HG02798 (cell line): Measurements from ENCODE around the gene RABL6.
A peak's percentile ranks its signal among the peaks of the same experiment; 100 is the strongest.
"Not testable (repeated sequence)": the region's sequence is repeated elsewhere in the genome, so short reads cannot be mapped to it uniquely, and the experiment has no call there.

ENCODE experiments used
- ATAC-seq: cut with Tn5 transposase; IDR thresholded peaks from one replicate; pipeline ENCODE4 v1.9.1; 2021; ENCODE audit warnings: mild to moderate bottlenecking; ENCODE audit not compliant: unreplicated experiment, poor library complexity

Gene RABL6

DNA sequence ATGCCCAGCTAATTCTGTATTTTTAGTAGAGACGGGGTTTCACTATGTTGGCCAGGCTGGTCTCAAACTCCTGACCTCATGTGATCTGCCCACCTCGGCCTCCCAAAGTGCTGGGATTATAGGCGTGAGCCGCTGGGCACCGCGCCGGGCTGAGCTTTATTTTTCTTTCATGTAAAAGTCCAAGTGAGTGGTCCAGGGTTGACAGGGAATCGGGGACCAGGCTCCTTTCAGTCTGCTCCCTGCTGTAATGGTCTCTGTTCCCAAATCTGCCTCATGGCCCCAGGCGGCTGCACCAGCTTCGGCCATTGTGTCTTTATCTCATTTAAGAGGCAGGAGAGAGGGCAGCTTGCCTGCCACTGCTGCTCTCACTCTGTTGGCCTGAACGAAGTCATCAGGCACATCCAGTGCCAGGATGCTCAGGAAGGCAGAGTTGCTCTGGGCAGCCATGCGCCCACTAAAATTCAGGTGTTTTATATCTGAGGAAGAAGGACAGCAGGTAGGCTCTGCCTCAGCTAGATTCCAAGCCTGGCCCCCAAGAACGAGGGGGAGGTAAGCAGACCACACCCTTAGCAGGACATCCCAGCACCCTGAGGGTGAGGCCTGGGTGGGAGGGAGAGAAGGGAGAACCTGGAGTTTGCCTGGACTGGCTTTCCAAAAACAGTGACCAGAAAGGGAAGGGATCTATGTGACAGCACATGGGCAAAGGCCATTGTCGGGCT is 13.3 kb upstream of the RABL6 start:
- no peak for ATAC-seq

DNA sequence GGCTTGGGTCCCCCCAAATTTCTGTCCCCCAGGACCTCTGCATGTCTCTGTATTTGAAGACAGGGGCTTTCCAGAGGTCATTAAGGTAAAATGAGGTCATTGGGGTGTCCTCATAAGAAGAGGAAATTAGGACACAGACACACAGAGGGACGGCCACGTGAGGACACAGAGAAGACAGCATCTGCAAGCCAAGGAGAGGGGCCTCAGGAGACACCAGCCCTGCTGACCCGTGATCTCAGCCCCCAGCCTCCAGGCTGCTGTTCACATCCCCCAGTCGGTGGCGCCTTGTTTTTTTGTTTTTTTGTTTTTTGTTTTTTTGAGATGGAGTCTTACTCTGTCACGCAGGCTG is 12.8 kb upstream of the RABL6 start:
- no peak for ATAC-seq

DNA sequence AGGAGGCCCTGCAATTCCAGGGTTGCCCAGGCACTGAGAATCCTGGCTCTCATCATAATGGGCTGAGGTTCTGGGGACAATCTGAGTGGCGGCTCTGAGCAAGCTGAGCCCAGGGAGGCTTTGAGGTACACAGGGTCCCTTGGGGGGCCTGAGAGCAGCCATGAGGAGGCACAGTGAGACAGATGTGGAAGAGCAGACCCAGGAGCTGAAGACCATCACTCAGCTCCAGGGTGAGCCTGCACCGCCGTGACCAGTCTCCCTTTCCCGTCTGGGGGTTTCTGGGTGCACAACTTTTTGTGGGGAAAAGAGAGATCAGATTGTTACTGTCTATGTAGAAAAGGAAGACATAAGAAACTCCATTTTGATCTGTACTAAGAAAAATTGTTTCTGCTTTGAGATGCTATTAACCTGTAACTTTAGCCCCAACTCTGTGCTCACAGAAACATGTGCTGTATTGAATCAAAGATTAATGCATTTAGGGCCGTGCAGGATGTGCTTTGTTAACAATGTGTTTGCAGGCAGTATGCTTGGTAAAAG is 11.4 kb upstream of the RABL6 start, which contains the start of gene CCDC183:
CCDC183 (plus strand) TSS at position 101 of the 537 bp plus-strand sequence; CDS start at position 161, 60 bp downstream.
- ATAC-seq = no peak

DNA sequence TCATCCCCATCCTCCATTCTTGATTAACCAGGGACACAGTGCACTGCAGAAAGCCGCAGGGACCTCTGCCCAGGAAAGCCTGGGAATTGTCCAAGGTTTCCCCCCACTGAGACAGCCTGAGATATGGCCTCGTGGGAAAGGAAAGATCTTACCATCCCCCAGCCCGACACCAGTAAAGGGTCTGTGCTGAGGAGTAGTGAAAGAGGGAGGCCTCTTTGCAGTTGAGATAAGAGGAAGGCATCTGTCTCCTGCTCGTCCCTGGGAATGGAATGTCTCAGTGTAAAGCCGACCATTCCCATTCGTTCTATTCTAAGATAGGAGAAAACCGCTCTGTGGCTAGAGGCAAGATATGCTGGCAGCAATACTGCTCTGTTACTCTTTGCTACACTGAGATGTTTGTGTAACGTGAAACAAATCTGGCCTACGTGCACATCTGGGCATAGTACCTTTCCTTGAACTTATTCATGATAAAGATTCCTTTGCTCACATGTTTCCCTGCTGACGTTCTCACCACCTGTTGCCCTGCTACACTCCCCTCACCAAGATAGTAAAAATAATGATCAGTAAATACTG is 10.9 kb upstream of the RABL6 start:
- ATAC-seq = not testable (repeated sequence)

DNA sequence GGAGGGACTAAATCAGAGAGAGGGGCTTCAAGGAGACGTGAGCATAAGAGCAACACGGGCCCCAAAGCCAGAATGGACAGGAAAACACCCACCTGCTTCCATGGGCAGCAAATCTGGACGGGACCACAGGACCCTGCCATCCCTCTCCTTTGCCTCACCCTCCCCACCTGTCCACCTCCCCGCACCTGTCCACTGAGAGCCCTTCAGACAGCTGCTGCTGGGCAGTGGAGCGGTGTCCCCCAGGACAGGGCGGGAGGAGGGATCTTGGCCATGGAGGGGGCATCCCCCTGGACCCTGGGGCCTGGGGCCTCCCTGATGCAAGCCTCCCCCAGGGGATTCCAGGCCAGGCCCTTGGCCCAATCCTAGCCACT is 9.1 kb upstream of the RABL6 start:
- no peak for ATAC-seq

DNA sequence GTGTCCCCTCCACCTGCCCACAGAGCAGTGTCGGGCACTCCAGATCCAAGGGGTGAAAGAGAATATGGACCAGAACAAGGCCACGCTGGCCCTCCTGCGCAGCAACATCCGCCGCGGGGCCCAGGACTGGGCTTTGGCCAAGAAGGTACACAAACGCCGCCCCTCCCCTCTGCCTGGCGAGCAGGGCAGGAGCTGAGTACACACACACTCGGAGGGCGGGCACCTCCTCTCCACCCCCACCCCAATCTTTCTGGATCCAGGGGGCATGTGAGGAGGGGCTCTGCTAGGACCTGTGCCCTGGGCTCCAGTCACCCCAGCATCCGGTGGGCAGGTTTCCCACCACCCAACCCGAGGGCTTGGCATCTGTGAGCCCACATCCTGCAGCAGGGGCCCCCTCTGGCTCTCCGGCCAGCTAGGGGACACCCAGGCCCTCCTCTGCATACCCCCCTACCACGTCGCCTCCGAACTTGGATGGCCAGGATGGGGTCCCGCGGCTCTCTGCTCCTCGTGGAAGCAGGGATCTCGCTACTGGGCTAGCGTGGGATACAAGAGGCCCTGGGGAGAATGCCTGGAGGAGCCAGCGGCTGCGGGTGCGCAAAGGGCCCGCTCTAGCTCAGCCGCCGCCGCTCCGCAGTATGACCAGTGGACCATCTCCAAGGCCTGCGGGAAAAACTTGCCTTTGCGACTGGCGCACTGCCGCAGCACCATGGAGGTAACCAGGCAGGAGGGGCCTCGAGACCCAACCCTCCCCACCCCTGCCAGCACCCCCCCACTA is 8.5 kb upstream of the RABL6 start:
- ATAC-seq = no peak

DNA sequence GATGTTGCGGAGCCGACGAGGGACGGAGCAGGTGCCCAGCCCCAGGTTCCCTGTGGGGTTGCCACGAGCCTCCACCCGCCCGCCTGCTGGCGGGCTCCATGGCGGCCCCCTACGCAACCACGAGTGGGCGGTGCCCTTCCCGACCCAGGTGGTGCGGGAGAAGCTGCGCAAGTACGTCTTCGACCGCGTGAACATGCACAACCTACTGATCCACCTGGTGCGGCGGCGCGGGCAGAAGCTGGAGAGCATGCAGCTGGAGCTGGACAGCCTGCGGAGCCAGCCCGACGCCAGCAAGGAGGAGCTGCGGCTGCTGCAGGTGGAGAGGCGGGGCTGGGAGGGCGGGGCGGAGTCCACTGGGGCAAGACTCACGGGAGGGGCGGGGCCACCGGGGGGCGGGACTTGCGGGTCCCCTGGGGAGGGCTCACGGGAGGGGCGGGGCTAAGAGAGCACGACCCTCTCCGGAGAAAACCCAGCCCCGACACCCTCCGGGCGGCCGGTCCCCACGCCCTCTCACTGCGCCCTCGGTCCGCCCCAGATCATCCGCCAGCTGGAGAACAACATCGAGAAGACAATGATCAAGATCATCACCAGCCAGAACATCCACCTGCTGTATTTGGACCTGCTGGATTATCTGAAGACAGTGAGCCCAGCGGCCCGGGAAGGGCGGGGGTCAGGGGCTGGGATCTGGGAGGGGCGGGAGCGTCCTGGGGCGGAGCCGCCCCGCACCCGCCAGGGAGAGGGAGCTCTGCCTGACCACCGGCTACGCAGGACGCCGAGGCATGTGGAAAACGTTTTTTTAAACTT is 7.7 kb upstream of the RABL6 start:
- peak; percentile 58 for ATAC-seq

DNA sequence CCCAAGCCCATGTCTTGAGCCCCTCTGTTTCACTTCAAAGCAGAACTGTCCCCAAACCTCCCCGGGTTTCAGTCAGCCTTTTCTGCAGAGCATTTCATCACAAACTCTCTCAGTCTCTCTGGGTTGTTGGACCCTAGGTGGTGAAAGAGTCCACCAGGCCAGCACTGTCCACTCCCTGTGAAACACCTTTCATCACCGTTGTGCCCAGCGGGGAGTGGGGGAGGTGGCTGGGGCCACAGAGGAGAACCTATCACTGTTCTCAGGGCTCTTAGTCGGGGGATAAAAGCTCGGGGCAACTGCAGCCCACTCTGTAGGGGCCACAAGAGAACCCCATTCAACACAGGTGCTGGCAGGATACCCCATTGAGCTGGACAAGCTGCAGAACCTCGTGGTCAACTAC is 5.4 kb upstream of the RABL6 start:
- no peak for ATAC-seq

DNA sequence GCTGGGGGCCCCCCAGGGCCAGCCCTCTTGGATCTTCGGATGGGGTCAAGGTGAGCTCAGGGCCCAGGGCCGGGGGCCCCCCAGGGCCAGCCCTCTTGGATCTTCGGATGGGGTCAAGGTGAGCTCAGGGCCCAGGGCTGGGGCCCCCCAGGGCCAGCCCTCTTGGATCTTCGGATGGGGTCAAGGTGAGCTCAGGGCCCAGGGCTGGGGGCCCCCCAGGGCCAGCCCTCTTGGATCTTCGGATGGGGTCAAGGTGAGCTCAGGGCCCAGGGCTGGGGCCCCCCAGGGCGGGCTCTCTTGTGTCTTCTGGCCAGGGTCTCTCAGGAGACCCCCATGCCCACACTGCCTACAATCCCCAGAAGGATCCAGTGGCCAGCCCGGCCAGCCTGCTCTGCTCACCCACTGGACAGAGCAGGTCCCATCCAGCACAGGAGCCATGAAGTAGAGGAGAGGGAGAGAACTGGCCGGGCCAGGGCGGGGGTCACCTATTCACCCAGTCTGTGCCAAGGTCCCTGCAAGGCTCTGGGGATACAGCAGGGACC is 4.7 kb upstream of the RABL6 start:
- ATAC-seq = not testable (repeated sequence)

DNA sequence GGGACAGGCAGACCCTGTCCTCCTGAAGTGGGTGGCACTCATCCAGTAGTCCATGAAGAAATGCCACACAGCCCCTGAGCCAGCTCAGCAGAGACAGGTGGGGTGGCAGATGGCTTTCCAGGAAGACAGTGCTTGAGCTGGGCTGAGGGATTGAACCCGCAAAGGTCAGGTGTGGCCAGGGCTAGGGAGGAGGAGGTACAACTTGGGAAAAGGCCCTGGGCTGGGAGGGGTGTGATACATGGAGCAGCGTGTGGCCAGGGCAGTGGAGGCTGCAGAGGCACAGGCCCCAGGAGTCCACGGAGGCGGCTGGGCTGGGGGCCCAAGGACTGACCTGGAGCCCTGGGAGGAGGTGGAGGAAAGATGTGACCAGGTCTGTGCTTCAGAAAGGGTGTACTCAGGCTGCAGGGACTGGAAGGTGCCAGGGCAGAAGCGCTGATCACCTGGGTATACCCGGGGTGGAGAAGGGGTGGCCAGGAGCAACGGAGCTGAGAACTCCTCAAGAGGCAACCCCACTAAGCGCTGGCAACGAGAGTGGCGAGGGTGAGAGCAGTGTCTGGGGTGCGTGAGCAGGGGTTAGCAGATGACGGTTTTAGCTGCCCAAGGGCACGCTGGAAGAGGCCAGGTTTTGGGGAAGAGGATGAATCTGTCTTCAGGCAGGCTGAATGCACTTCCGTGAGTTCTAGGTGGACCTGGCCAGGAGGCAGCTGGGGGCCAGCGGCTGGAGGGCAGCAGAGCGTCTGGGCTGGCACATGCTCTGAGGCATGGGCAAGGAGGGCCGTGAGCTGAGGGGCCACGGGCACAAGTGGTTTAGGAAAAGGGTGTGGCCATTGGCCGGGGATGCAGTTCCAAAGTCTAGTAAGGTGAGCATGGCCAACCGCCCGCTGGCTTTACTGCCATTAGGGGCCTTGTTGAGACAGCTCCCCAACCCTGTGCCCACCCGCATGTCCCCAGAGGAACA is 3.9 kb upstream of the RABL6 start:
- ATAC-seq = no peak

DNA sequence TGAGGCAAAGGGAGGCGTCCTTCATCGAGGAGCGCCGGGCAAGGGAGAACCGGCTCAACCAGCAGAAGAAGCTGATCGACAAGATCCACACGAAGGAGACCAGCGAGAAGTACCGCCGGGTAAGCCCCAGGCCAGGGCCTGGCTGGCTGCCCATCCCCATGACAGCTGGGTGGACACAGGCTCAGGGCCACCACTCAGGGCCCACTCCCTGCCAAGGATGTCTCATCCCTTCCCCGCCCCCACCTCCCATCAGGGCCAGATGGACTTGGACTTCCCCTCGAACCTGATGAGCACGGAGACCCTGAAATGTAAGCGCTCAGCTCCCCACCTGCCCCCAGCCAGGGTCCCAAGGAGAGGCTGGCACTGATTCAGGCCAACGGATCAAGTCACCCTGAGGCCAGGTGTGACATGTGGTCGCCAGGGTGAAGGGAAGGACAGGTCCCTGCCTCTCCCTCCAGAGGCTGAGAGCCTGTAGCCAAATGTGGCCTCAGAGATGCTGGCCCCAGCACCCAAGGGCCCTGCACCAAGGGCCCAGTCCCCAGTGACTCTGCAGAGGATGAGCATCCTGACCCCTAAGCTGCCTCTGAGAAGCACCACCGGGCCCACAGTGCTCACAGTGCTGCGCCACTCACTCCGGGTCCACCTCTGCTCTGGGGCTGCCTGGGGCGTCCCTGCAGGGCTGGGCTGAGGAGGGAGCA is 3.1 kb upstream of the RABL6 start:
- ATAC-seq = no peak

DNA sequence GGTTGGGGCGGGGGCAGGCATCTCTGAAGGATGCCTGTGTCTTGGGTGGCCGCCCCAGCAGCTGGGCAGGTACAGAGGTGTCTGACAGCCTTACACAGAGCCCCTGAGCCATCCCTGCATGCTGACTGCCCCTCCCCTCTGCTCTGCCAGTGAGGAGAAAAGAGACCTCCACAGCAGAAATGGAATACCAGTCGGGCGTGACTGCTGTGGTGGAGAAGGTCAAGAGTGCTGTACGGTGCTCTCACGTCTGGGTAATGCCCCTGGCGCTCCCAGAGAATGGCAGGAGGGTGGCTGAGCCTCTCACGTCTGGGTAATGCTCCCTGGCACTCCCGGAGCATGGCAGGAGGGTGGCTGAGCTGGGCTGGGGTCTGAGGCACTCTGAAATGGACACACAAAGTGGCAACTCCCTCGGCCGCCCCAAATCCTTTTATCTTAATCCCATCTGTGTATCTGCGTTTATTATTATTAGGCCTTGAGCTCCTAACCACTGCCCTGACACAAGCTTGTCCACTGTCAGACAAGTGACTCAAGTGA is 2.5 kb upstream of the RABL6 start:
- no peak for ATAC-seq

DNA sequence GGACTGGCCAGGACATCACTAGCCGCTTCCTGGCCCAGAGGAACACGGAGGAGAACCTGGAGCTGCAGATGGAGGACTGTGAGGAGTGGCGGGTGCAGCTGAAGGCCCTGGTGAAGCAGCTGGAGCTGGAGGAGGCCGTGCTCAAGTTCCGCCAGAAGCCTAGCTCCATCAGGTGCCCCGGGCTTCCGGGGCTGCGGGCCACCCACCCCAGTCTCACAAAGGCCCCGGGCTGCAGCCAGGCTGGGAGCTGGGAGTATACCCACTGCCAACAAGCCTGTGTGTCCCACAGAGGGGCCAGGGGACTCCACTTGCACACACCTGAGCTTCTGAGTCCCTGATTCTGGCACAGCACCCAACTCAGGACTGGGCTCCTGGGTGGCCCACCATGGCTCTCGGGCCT is 1.7 kb upstream of the RABL6 start:
- ATAC-seq = no peak

DNA sequence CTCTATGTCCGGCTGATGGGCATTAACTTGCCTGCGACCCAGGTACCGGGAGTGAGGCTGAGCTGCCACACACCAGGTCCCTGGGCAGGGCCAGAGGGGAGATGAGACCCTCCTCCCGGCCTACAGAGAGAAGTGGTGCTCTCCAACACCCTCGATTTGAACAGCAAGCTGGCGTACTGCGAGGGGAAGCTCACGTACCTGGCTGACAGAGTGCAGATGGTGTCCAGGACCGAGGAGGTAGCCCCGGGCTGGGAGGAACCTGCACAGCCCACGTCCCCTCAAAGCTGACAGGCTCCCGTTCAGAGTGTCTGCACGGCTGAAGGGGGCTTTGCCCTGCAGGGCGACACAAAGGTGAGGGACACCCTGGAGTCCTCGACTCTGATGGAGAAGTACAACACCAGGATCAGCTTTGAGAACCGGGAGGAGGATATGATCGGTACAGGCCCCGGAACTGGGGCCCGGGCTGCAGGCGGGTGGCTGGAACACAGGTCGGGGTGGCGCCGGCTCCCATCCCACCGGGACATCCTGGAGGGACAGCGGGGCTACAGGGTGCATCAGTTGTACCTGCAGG is 1.0 kb upstream of the RABL6 start:
- no peak for ATAC-seq

DNA sequence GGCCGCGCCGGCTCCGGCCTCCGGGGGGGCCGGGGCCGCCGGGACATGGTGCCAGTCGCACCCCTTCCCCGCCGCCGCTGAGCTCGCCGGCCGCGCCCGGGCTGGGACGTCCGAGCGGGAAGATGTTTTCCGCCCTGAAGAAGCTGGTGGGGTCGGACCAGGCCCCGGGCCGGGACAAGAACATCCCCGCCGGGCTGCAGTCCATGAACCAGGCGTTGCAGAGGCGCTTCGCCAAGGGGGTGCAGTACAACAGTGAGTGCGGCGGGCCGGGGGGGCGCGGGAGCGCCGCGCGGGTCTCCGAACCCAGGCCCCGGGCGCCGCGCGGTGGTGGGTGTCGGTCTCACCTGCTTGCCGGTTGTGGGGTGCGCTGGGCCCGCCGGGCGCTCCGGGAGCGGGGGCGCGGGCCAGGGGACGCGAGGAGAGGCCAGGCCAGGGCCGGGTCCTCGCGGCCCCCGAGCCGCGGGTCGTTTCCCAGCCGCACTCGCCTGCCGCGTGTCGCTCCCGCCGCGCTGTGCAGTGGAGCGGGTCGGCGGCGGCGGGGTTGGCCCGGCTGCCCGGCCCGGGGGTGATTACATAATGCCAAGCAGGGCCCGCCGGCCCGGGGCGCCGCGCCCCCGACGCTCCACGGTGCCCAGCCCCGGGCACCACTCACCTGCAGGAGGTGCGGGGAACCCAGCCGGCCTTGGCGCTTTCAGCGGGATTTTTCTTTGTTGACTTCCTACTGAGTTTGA is 492 bp downstream of the RABL6 start:
- peak; percentile 29 for ATAC-seq

DNA sequence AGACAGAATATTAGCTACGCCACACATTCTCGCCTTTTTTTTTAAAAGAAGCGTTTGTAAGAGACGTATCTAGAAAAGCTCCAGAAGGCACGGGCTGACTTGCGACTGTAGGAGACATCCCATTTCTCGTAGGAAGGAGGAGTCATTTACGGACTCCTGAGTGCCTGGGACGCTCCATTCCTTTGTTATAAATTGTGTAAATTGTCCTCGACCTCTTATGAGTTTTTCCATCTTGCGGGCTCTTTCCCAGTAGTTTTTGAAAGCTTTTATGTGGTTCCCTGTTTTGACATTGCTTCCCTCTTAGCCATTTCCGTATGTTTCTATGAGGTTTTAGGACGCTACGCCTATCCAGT is 1.0 kb downstream of the RABL6 start:
- ATAC-seq = no peak

DNA sequence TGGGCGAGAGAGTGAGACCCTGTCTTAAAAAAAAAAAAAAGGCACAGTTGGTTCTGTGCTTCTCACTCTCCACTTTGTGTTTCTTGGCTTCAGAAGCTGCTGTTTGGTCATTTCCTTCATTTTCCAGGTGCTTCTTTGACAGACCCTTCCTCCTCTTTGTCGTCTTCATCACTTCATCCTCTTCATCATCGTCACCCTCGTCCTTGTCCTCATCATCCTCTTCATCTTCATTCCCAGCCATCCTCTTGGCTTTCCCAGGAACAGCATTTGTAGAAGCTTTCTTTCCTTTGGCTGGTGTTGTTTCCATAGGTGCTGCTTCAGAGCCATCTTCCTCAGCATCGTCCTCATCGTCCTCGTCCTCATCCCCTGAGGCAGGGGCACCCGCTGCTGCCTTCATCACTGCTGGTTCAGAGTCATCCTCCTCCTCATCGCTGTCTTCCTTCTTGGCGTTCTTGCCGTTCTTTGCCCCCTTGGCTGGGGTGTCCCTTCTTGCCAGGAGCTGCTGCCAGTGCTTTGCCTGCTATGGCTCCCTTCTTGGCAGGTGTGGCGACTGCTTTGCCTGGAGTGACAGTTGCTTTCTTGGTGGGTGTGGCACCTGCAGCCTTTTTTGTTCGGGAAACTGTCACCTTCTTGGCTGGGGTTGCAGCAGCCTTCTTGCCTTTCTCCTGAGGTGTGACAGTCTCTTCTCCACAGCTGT is 7.1 kb downstream of the RABL6 start:
- ATAC-seq = no peak
